IPS-18c (cell line): ENCODE data around the gene HASPIN.

Source experiments
- H3K4me3 ChIP-seq: 2 replicates; pipeline ENCODE4 v1.7.0; 2013; ENCODE audit warnings: low read depth, mild to moderate bottlenecking, low read length, moderate library complexity; ENCODE audit not compliant: insufficient read depth
- H3K9me3 ChIP-seq: one replicate; pipeline ENCODE4 v1.6.1; 2013; ENCODE audit warnings: mild to moderate bottlenecking, low read length, moderate library complexity; ENCODE audit not compliant: control insufficient read depth, insufficient read depth

Gene HASPIN

GRCh38 chr17:3723556-3724377 is at the start of gene HASPIN:
HASPIN (plus strand) TSS chr17:3723903; CDS start chr17:3723936, 33 bp downstream.
- Histone ChIP-seq H3K4me3 (peak within 1 kb of the TSS; percentile 95), H3K9me3 (no peaks in the 10 kb centered on the region)

DNA sequence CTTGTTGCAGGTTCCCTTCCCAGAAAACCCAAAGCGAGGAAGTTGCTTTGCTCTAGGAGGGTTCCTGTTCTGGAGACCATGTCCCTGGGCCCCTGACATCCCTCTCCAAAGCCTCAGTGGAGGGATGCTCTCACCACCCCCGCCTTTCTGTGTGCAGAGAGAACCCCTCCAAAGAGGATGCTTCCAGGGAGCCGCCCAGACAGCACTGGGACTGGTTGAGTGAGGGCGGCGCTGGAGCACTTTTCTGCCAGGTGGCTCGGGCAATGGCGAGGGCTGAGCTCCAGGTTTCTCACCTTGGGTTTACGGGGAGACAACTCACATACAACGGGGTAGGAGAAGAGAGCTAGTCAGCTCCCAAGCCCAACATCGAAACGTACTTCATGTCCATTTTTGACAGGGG is 47.8 kb upstream of the HASPIN start:
- Histone ChIP-seq H3K9me3 (no peaks in the 10 kb centered on the region), H3K4me3 (no peak overlapping the region)

DNA sequence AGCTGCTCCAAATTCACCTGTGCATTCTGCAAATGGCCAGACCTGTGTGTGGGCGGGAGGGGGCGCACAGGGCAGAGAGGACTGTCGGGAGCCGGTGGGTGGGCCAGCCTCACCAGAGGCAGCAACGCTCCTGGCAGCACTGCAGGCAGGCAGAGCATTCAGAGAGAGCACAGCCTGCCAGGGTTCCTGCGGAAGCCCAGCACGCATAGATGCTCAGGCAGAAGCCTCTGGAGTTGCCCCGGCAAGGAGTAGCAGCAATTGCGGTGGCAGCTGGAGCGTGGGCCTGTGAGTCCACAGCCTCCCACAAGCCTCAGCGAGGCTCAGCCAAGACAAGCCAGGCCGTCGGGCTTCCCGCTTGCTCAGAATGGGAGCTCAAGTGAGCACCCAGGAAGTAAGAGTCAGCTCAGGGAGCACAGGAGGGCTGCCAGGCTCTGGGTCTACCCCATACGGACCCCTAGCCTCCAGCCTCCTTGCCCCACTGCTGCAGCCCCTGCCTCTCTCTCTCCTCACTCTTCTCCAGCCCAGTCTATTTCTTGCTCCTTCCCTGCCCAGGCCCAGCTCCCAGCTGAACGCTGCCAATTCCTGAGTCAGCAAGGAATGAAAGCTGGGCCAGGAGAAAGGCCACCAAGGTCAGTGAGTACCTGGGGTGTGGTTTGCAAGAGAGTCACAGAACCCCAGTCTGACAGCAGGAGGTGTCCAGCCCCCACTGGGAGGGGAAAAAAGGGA is 45.4 kb upstream of the HASPIN start:
- no peaks in the 10 kb centered on the region for H3K9me3 ChIP-seq
- H3K4me3 ChIP-seq = no peak overlapping the region

DNA sequence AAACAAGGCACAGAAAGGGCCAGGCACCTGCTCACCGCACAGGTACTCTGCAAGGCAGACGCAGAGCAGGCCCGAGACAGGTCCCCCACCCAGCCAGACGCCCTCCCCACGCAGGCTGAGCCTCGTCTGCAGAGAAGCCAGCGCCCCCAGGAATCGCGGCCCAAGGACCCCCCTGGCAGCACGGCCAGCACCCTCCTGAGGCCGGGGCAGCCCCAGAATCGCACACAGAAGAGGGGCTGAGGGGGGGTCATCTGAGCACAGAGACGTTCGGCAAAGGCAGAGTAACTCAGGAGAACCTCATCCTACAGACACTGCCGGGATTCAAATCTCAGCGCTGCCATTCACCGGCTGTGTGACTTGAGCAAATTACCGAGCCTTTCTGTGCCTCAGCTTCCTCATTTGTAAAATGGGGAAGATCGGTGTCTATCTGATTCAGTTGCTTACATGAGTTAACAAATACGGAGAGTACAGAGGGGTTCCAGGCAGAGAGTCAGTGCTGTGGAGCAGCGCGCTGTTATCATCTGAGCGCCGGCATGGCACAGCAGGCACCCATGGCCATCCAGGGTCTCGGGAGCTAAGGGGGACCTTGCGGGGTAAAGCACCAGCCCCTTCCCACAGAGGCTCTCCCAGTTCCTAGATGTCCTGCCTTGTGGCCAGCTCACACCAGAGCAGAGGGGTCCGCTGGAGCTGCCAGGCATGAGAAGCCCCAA is 44.7 kb upstream of the HASPIN start:
- no peaks in the 10 kb centered on the region for H3K9me3 ChIP-seq

DNA sequence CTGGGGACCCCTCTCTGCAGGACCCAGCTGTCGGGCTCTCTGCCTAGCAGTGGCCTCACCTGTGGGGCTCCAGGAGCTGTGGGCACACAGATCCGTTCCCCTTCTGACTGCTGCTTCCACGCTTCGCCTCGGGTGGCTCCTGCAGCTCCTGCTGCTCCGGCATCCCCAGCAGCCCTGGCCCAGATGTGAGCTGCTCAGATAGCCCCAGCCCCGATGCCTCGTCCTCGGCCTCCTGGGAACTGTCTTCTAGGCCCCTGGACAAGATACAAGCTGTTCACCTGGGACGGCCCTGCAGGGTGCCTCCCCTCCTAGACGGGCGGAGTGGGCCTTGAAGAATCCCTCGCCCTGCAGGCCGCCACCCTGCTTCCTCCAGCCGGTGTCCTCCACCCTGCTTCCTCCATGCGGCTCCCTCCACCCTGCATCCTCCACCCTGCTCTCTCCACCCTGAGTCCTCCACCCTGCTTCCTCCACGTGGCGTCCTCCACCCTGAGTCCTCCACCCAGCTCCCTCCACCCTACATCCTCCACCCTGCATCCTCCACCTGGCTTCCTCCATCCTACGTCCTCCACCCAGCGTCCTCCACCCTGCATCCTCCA is 44.1 kb upstream of the HASPIN start:
- Histone ChIP-seq H3K4me3 (no peak overlapping the region), H3K9me3 (no peaks in the 10 kb centered on the region)

More for the DNA sequence above, 44.7 kb upstream of the HASPIN start:
- no peak overlapping the region for H3K4me3 ChIP-seq

DNA sequence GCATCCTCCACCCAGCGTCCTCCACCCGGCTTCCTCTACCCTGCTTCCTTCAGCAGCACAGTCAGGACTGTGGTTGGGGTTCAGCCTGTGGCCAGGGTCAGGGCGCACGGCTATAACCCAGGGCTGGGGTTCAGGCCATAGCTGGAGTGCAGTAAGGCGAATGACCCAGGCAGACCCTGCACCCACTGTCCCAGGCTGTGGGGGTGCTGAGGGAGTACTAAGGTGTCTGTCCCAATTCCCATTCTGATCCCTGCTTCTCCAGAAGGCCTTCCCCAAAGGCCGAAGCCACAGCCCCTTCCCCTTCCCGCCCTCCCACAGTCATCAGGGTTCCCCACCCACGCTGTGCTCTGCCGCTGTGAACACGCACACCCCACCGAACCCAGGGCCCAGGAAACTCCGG is 42.6 kb upstream of the HASPIN start:
- Histone ChIP-seq H3K4me3 (no peak overlapping the region), H3K9me3 (no peaks in the 10 kb centered on the region)

GRCh38 chr17:3681565-3681964 is 42.1 kb upstream of the HASPIN start:
- Histone ChIP-seq H3K9me3 (no peaks in the 10 kb centered on the region), H3K4me3 (no peak overlapping the region)

DNA sequence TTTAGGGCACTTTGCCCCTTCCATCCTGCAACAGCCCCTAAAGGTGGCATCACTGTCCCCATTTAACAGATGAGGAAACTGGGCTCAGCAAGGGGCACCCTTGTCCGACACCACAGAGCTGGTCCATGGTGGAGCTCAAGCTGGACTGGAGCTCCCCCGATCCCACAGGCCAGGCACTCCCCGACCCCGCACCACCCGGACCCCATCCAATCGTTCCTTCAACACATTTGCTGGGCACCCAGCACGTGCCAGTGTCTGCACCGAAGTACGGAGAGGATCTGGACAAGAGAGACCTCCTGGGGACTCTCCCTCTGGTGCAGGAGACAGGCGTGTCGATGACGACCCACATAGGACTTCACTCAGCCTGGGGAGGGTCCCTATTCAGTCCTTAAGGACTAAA is 41.7 kb upstream of the HASPIN start:
- Histone ChIP-seq H3K4me3 (no peak overlapping the region), H3K9me3 (no peaks in the 10 kb centered on the region)

GRCh38 chr17:3683054-3683511 is 40.6 kb upstream of the HASPIN start:
- H3K9me3 ChIP-seq = no peaks in the 10 kb centered on the region
- no peak overlapping the region for H3K4me3 ChIP-seq

- Histone ChIP-seq H3K9me3 (no peaks in the 10 kb centered on the region), H3K4me3 (no peak overlapping the region)
Measured at GRCh38 chr17:3685174-3685573, 38.5 kb upstream of the HASPIN start.

DNA sequence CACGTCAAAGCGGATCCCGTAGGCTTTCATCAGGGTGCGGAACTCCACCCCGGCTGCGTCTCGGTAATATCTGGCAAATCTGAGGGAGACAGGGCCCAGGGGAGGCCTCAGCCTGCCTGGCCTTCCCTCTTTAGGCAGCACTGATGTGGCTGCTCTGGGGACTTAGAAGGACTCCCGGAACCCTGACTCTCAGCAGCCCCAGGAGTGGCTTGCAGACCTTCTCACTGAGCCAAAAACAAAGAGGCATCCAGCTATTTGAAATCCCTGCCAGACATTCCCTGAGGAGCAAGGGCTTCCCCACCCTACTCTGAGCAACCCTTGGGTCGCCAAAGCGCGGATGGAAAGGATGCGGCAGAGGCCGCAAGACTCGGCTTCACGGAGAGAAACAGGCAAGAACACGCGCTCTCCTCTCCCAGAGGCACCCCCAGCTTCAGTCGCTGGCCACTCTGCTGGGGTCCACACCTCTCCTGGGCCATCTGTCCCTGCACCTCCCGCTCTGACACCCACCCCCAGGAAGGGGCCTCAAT is 35.6 kb upstream of the HASPIN start:
- H3K4me3 ChIP-seq = no peak overlapping the region

GRCh38 chr17:3688852-3689261 is 34.8 kb upstream of the HASPIN start:
- H3K9me3 ChIP-seq = no peaks in the 10 kb centered on the region
- no peak overlapping the region for H3K4me3 ChIP-seq

More for the DNA sequence above, 35.6 kb upstream of the HASPIN start:
- H3K9me3 ChIP-seq = no peaks in the 10 kb centered on the region

DNA sequence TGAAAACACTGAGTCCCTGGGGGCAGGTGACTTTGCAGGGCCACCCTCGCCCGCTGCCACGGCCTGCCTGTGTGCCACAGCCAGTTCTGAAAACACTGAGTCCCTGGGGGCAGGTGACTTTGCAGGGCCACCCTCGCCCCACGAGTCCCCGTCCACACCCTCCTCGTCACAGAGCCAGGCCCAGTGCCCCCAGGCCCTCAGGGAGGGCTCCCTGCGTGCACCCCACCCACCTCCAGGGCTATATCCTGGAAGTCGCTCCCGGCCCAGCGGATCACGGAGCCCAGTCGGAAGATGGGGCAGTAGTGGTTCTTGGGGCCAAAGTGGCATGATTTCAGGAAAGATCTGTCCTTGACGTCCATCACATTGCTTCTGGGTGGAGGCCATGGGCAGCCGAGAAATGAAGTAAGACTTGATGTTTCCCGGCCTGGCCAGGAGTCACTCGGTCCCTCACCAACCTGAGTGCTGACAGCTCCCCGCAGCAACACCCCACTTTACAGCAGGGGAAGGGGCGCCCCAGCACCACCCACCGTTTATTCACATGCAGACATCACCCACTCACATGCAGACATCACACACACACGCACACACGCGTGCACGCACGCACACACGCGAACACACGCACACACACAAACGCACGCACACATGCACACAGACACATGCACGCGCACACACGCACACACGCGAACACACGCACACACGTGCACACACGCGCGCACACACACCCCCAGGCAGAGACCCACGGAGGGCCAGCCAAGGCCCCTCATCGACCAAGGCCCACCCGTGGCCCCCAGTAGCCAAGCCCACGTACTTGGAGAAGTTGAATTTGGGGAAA is 34.2 kb upstream of the HASPIN start:
- no peak overlapping the region for H3K4me3 ChIP-seq

GRCh38 chr17:3690094-3690715 is 33.5 kb upstream of the HASPIN start:
- Histone ChIP-seq H3K4me3 (no peak overlapping the region), H3K9me3 (no peaks in the 10 kb centered on the region)

More for the DNA sequence above, 34.2 kb upstream of the HASPIN start:
- no peaks in the 10 kb centered on the region for H3K9me3 ChIP-seq

DNA sequence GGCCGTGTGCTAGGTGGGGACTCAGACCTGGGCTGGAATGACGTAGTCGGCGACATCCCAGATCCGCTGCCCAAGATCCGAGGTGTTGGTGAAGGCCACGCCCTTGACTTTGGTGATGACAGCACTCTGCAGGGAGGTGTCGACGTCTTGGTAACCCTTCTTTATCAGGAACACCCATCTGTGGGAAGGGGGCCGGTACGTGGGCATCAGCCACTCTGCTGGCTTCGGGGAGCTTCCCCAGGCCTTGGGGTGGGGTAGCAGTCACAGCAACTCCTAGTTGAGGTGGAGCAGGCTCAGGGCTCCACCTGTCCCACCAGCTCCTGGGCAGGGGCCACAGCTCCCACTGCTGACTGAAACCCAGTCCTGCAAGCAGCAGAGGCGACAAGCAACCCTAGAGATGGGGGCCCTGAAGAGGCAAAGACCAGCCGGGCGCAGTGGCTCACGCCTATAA is 32.1 kb upstream of the HASPIN start:
- no peak overlapping the region for H3K4me3 ChIP-seq

DNA sequence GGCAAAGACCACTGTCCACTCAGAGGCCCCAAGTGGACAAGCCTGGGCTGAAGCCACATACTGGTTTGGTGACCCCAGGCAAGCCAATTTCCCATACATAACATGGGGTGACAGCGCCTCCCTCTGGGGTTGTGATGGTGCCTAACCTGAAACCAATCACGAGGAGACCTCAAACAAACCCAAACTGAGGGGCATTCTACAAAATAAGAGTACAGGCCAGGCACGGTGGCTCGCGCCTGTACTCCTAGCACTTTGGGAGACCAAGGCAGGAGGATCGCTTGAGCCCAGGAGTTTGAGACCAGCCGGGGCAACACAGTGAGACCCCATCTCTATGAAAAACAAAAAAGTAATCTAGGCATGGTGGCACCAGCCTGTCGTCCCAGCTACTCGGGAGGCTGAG is 31.4 kb upstream of the HASPIN start:
- H3K4me3 ChIP-seq = no peak overlapping the region

More for the DNA sequence above, 32.1 kb upstream of the HASPIN start:
- H3K9me3 ChIP-seq = peaks cover under 1% of the 10 kb centered on the region

More for the DNA sequence above, 31.4 kb upstream of the HASPIN start:
- peaks cover 2% of the 10 kb centered on the region for H3K9me3 ChIP-seq
